Ovary (tissue), 3 donors: Measurements from ENCODE around the gene MAP7.

Experiments
- CTCF ChIP-seq, 3 donors: fragments of 450-650 bp in 2 of 3; fragments of 200-600 bp in 1 of 3; IDR thresholded peaks; one replicate each; pipeline versions ENCODE4 v1.5.1 to v1.8.0; 2016 to 2022; ENCODE audit warnings: antibody characterized with exemption in 3 of 3, mild to moderate bottlenecking in 1 of 3
- EP300 ChIP-seq: sonication (generic); formaldehyde crosslinking; IDR thresholded peaks from one replicate; pipeline ENCODE4 v1.6.1; 2017; ENCODE audit warnings: antibody characterized with exemption
- POLR2A ChIP-seq: fragments of 450-650 bp; IDR thresholded peaks from one replicate; pipeline ENCODE4 v1.6.1; 2017; ENCODE audit warnings: antibody characterized with exemption, mild to moderate bottlenecking, moderate library complexity
- donor health status: DM: no; HTN: no; CAD: no.

- TF ChIP-seq CTCF (IDR thresholded peaks at IDR 0.05) (no peak), EP300 (no peak), POLR2A (no peak)
Measured at GRCh38 chr6:136587527-136587926, 37.3 kb upstream of the MAP7 start.
